ENCODE data around the gene SLC66A3.

SLC66A3 gene

GRCh38 chr2:11146076-11146475 lies 9.2 kb upstream of the SLC66A3 start:
- no peak overlapping the region for H3K4me3 ChIP-seq (ENCODE audit: low read depth, low read length)
- TF ChIP-seq CTCF (IDR thresholded peaks at IDR 0.05; ENCODE audit: low read depth, low read length), result no peak

GRCh38 chr2:11147263-11147662 lies 8.0 kb upstream of the SLC66A3 start:
- no peak for TF ChIP-seq CTCF (IDR thresholded peaks at IDR 0.05; ENCODE audit: low read depth, low read length)
- H3K4me3 ChIP-seq (ENCODE audit: low read depth, low read length), result no peak overlapping the region

- H3K4me3 ChIP-seq (ENCODE audit: low read depth, low read length), result no peak overlapping the region
- no peak for TF ChIP-seq CTCF (IDR thresholded peaks at IDR 0.05; ENCODE audit: low read depth, low read length)
Observed at GRCh38 chr2:11152591-11152990, 2.7 kb upstream of the SLC66A3 start.

GRCh38 chr2:11154016-11154922 lies 998 bp upstream of the SLC66A3 start:
- TF ChIP-seq CTCF (IDR thresholded peaks at IDR 0.05; ENCODE audit: low read depth, low read length), result no peak

DNA sequence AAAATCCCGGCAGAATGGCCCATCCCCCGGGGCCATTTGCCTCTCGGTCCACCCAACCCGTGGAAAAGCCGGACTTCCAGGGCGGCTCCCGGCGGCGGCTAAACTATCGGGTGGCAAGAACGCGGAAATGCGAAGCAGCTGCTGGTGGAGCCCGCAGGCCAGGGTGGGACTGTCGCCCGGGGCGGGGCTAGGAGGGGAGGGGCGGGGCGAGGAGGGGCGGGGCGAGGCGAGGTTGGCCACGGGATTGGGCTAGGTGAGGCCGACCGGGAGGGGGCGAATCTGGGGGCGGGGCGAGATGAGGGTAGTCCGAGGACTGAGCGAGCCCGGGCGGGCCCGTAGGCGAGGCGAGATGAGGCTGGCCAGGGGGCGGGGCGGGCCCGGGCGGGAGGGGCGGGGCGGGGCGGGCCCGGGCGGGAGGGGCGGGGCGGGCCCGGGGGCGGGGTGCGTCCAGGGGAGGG lies 315 bp upstream of the SLC66A3 start:
- H3K4me3 ChIP-seq (ENCODE audit: low read depth, low read length), result peak overlapping the region; percentile 76
- TF ChIP-seq CTCF (IDR thresholded peaks at IDR 0.05; ENCODE audit: low read depth, low read length), result no peak

More at GRCh38 chr2:11154016-11154922, 998 bp upstream of the SLC66A3 start:
- H3K4me3 ChIP-seq (ENCODE audit: low read depth, low read length), result peak overlapping the region; percentile 51

- no peak overlapping the region; the same call in 1 of the 2 replicates for H3K4me3 ChIP-seq (ENCODE audit: low read depth, low read length)
- no peak for TF ChIP-seq CTCF (IDR thresholded peaks at IDR 0.05; ENCODE audit: low read depth, low read length)
Observed at GRCh38 chr2:11156396-11157075, 1.3 kb downstream of the SLC66A3 start.

- no peak overlapping the region for H3K4me3 ChIP-seq (ENCODE audit: low read depth, low read length)
- TF ChIP-seq CTCF (IDR thresholded peaks at IDR 0.05; ENCODE audit: low read depth, low read length), result no peak
Observed at GRCh38 chr2:11157296-11157695, 2.0 kb downstream of the SLC66A3 start.
